Neuronal stem cell (in vitro differentiated cells): ENCODE measurements around the gene EPB41L4B.

Experiments used
- DNase-seq: peaks from one replicate; pipeline ENCODE4 v3.0.0-alpha.2; 2013; ENCODE audit warnings: low spot score
- H2AFZ ChIP-seq: one replicate; pipeline ENCODE4 v1.6.1; 2013; ENCODE audit warnings: mild to moderate bottlenecking, low read length, inconsistent platforms
- H2AK5ac ChIP-seq: 2 replicates; pipeline ENCODE4 v1.6.1; 2013; ENCODE audit warnings: low read depth, mild to moderate bottlenecking, inconsistent platforms, low read length, moderate library complexity, mixed read lengths
- H2BK120ac ChIP-seq: 2 replicates; pipeline ENCODE4 v1.6.1; 2013; ENCODE audit warnings: low read depth, mild to moderate bottlenecking, inconsistent platforms, low read length, moderate library complexity, mixed read lengths
- H2BK12ac ChIP-seq: one replicate; pipeline ENCODE4 v1.6.1; 2013; ENCODE audit warnings: low read length, inconsistent platforms
- H2BK15ac ChIP-seq: 2 replicates; pipeline ENCODE4 v1.6.1; 2013; ENCODE audit warnings: mild to moderate bottlenecking, low read length, inconsistent platforms, mixed read lengths
- H2BK5ac ChIP-seq: one replicate; pipeline ENCODE4 v1.6.1; 2013; ENCODE audit warnings: inconsistent platforms, mild to moderate bottlenecking, low read length, moderate library complexity
- H3K14ac ChIP-seq: one replicate; pipeline ENCODE4 v1.6.1; 2013; ENCODE audit warnings: low read length, inconsistent platforms
- H3K18ac ChIP-seq: 2 replicates; pipeline ENCODE4 v1.6.1; 2013; ENCODE audit warnings: low read length, inconsistent platforms
- H3K23ac ChIP-seq: 2 replicates; pipeline ENCODE4 v1.6.1; 2013; ENCODE audit warnings: low read depth, mild to moderate bottlenecking, mixed read lengths, low read length, inconsistent platforms; ENCODE audit not compliant: poor library complexity
- H3K27ac ChIP-seq: replicated peaks from 3 replicates; pipeline ENCODE4 v1.5.1; 2013; ENCODE audit warnings: low read length, inconsistent platforms
- H3K27me3 ChIP-seq, 3 experiments: 2 replicates each; pipeline ENCODE4 v1.6.1; 2013; ENCODE audit warnings: low read length in 3 of 3, mild to moderate bottlenecking in 2 of 3, inconsistent platforms in 1 of 3, low read depth in 1 of 3, mixed read lengths in 1 of 3, moderate library complexity in 1 of 3; ENCODE audit not compliant: control insufficient read depth in 3 of 3, insufficient read depth in 3 of 3
- H3K36me3 ChIP-seq, 2 donors: replicated peaks in 1 of 2; 2 replicates each; pipeline ENCODE4 v1.6.1; 2013; ENCODE audit warnings: low read length in 2 of 2; ENCODE audit not compliant: control insufficient read depth in 2 of 2, insufficient read depth in 2 of 2
- H3K4ac ChIP-seq: 2 replicates; pipeline ENCODE4 v1.6.1; 2013; ENCODE audit warnings: inconsistent platforms, mild to moderate bottlenecking, low read length, moderate library complexity
- H3K4me1 ChIP-seq, 2 donors: 1 replicate in 1 of 2; 2 replicates in 1 of 2; pipeline ENCODE4 v1.6.1; 2013; ENCODE audit warnings: low read length in 2 of 2, low read depth in 1 of 2; ENCODE audit not compliant: control insufficient read depth in 2 of 2, insufficient read depth in 1 of 2
- H3K4me2 ChIP-seq: one replicate; pipeline ENCODE4 v1.6.1; 2013; ENCODE audit warnings: mild to moderate bottlenecking, low read length, inconsistent platforms; ENCODE audit not compliant: insufficient read depth, poor library complexity, severe bottlenecking
- H3K4me3 ChIP-seq, 2 donors: 2 replicates each; pipeline ENCODE4 v1.5.1; 2013; ENCODE audit warnings: low read length in 2 of 2, mild to moderate bottlenecking in 2 of 2, inconsistent platforms in 1 of 2, moderate library complexity in 1 of 2
- H3K79me1 ChIP-seq: one replicate; pipeline ENCODE4 v1.6.1; 2013; ENCODE audit warnings: low read depth, mild to moderate bottlenecking, inconsistent platforms, low read length, moderate library complexity
- H3K9ac ChIP-seq: one replicate; pipeline ENCODE4 v1.6.1; 2013; ENCODE audit warnings: mild to moderate bottlenecking, low read depth, low read length, inconsistent platforms; ENCODE audit not compliant: poor library complexity
- H3K9me3 ChIP-seq, 2 donors: replicated peaks in 1 of 2; 2 replicates each; pipeline versions ENCODE3 to v1.6.1; 2013; ENCODE audit warnings: low read length in 2 of 2, mild to moderate bottlenecking in 2 of 2, inconsistent platforms in 1 of 2, low read depth in 1 of 2, mixed read lengths in 1 of 2, moderate library complexity in 1 of 2; ENCODE audit not compliant: control insufficient read depth in 2 of 2, insufficient read depth in 1 of 2
- H4K8ac ChIP-seq: one replicate; pipeline ENCODE4 v1.6.1; 2013; ENCODE audit warnings: low read depth, mild to moderate bottlenecking, inconsistent platforms, low read length, moderate library complexity
- H4K91ac ChIP-seq: one replicate; pipeline ENCODE4 v1.6.1; 2013; ENCODE audit warnings: low read length, low read depth, mild to moderate bottlenecking, inconsistent platforms; ENCODE audit not compliant: poor library complexity
- WGBS, 2 donors: extraction: QIAGEN DNeasy Blood & Tissue Kit; methylation state at CpG; one replicate each; pipeline ENCODE4 v1.1.7; 2013; ENCODE audit warnings: missing lambda C conversion rate in 2 of 2, mixed read lengths in 1 of 2; ENCODE audit not compliant: insufficient read length in 2 of 2, insufficient replicate concordance in 1 of 2; ENCODE audit errors: extremely low coverage in 2 of 2; 5-methylcytosine and 5-hydroxymethylcytosine counted together

The EPB41L4B gene

DNA sequence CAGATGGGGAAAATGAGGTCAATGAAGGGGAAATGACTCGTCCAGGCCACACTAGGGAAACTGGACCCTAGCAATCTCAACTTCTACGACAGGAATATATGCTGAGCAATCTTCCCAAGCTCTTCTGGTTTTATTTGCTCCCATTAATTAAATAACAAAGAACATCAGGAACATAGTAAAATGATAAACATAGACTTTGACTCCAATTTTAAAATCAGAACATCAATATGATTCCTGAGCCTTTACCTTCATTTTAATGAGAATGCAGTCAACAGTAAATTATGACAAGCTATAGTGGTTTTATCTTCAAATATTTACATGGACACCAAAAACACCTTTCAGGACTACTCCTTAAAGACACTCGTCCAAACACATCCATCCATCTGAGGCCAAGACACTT lies 79.7 kb downstream of the EPB41L4B start:
- Histone ChIP-seq H3K79me1 (no peaks in the 10 kb centered on the region), H2AK5ac (no peak overlapping the region), H3K14ac (no peak overlapping the region), H3K9me3 (no peaks in the 10 kb centered on the region), H4K91ac (no peak overlapping the region), H3K4me3 (no peak overlapping the region), H3K27ac (no peak overlapping the region), H3K4me2 (no peak overlapping the region), H4K8ac (no peak overlapping the region), H3K18ac (no peak overlapping the region), H3K36me3 (no peaks in the 10 kb centered on the region), H3K9ac (no peak overlapping the region), H2BK12ac (no peak overlapping the region), H2BK120ac (no peak overlapping the region), H2AFZ (no peak overlapping the region), H2BK15ac (no peak overlapping the region), H2BK5ac (no peak overlapping the region), H3K4ac (no peak overlapping the region), H3K4me1 (peaks cover 0 to 5% of the 10 kb centered on the region in 2 donors), H3K27me3 (no peaks in the 10 kb centered on the region), H3K23ac (no peak overlapping the region)
- WGBS, 2 donors = no CpG with 5 or more reads among the region's 3 CpGs
- DNase-seq = no peak

DNA sequence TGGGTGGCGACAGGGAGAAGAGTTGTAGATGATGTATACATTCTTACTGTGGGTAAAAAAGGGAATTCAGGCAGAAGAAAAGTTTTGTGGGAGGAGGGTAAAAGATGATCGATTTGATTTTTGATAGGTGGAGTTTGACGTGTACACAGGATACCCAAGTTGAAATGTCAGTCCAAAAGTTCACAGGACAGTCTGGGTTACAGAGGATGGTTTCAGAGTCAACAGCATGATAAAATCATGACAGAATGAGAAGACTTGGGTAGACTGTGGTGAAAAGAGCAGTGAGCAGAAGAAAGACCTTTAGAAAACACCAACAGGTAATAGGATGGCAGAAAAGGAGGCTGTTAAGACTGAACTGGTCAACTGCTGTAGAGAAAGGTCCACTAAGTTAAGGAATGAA lies 81.6 kb downstream of the EPB41L4B start:
- H2BK5ac ChIP-seq = no peak overlapping the region
- no peak overlapping the region for H3K18ac ChIP-seq
- no peaks in the 10 kb centered on the region for H3K79me1 ChIP-seq
- no peak overlapping the region for H3K14ac ChIP-seq
- H3K9me3 ChIP-seq = no peaks in the 10 kb centered on the region
- H3K27me3 ChIP-seq = no peaks in the 10 kb centered on the region
- H2AK5ac ChIP-seq = no peak overlapping the region
- no peak overlapping the region for H2BK12ac ChIP-seq
- no peak overlapping the region for H2BK120ac ChIP-seq
- 100% methylated on average over 2 of the region's 3 CpGs; no CpG with 5 or more reads in 1 of the 2 donors for WGBS, 2 donors
- H2BK15ac ChIP-seq = no peak overlapping the region
- no peak overlapping the region for H4K8ac ChIP-seq
- no peaks in the 10 kb centered on the region for H3K4me1 ChIP-seq
- H3K36me3 ChIP-seq = no peaks in the 10 kb centered on the region
- no peak overlapping the region for H2AFZ ChIP-seq
- no peak overlapping the region for H3K9ac ChIP-seq
- H4K91ac ChIP-seq = no peak overlapping the region
- DNase-seq = no peak
- no peak overlapping the region for H3K23ac ChIP-seq
- H3K4me3 ChIP-seq = no peak overlapping the region
- no peak overlapping the region for H3K4me2 ChIP-seq
- no peak overlapping the region for H3K4ac ChIP-seq
- H3K27ac ChIP-seq = no peak overlapping the region

DNA sequence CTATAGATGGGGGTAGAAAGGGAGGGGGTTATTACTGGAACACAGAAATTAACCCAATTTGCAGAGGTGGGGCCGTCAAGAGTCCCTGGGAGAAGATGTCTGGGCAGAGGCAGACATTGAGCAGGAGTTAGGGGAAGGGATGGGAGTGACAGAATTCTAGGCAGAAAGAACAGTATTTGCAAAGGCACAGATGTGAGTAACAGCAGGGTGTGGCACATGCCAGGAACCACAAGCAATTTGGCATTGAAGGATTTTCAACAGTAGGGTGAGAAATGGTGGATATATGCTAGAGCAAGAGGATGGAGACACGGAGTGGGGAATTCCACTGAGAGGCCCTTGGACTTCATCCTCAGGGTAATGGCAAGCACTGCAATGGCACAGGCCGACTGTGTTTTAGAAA lies 82.2 kb downstream of the EPB41L4B start:
- H3K36me3 ChIP-seq = no peaks in the 10 kb centered on the region
- H2AFZ ChIP-seq = no peak overlapping the region
- H4K8ac ChIP-seq = no peak overlapping the region
- no peak overlapping the region for H3K9ac ChIP-seq
- no peak overlapping the region for H2BK12ac ChIP-seq
- no peaks in the 10 kb centered on the region for H3K27me3 ChIP-seq
- no peak overlapping the region for H2BK15ac ChIP-seq
- H4K91ac ChIP-seq = no peak overlapping the region
- H3K14ac ChIP-seq = no peak overlapping the region
- H3K23ac ChIP-seq = no peak overlapping the region
- H3K79me1 ChIP-seq = no peaks in the 10 kb centered on the region
- no peak overlapping the region for H3K4me3 ChIP-seq
- H3K4ac ChIP-seq = no peak overlapping the region
- H2BK120ac ChIP-seq = no peak overlapping the region
- no peak overlapping the region for H3K18ac ChIP-seq
- no CpG with 5 or more reads among the region's 3 CpGs for WGBS, 2 donors
- no peaks in the 10 kb centered on the region for H3K4me1 ChIP-seq
- DNase-seq = no peak
- no peak overlapping the region for H3K4me2 ChIP-seq
- no peak overlapping the region for H2BK5ac ChIP-seq
- no peaks in the 10 kb centered on the region for H3K9me3 ChIP-seq
- no peak overlapping the region for H2AK5ac ChIP-seq
- no peak overlapping the region for H3K27ac ChIP-seq

DNA sequence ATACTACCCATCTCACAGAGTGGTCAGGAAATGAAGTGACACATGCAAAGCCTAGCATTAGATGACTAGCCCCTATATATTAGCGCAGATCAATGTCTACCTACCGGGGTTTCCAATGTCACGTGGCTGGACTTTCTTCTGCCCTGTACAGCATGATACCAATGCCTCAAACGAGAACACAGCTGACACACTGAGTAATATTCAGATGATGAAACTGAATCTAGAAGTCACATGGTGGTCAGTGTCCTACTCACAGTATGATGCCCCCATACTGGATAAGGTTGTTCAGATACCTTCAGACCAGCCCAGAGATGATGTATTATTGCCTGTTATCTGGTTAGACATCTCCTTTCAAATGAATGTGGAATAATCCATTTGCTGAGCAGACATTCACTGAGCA lies 82.7 kb downstream of the EPB41L4B start:
- H3K23ac ChIP-seq = no peak overlapping the region
- no peak overlapping the region for H4K8ac ChIP-seq
- no peak overlapping the region for H3K18ac ChIP-seq
- H3K4me3 ChIP-seq = no peak overlapping the region
- H3K4me1 ChIP-seq = no peaks in the 10 kb centered on the region
- no peak overlapping the region for H4K91ac ChIP-seq
- H3K9ac ChIP-seq = no peak overlapping the region
- H3K36me3 ChIP-seq = no peaks in the 10 kb centered on the region
- no peaks in the 10 kb centered on the region for H3K9me3 ChIP-seq
- no peak overlapping the region for H3K4ac ChIP-seq
- no peak overlapping the region for H2AFZ ChIP-seq
- no peak overlapping the region for H2BK12ac ChIP-seq
- no peak overlapping the region for H3K27ac ChIP-seq
- no CpG with 5 or more reads among the region's 4 CpGs for WGBS, 2 donors
- no peak overlapping the region for H2BK120ac ChIP-seq
- no peak overlapping the region for H2BK15ac ChIP-seq
- DNase-seq = no peak
- H2BK5ac ChIP-seq = no peak overlapping the region
- no peaks in the 10 kb centered on the region for H3K79me1 ChIP-seq
- no peaks in the 10 kb centered on the region for H3K27me3 ChIP-seq
- no peak overlapping the region for H3K14ac ChIP-seq
- H3K4me2 ChIP-seq = no peak overlapping the region
- no peak overlapping the region for H2AK5ac ChIP-seq
